HL-60 (cell line): ENCODE measurements around the gene GINS2.

Source experiments
- CTCF ChIP-seq: IDR thresholded peaks from one replicate; pipeline ENCODE4 v1.5.1; 2011; ENCODE audit warnings: low read length, control low read depth, inconsistent platforms; ENCODE audit not compliant: insufficient read depth
- GABPA ChIP-seq: IDR thresholded peaks from 2 replicates; pipeline ENCODE4 v1.6.1; 2012; ENCODE audit warnings: low read depth
- SPI1 ChIP-seq: IDR thresholded peaks from 2 replicates; pipeline ENCODE4 v1.6.1; 2012; ENCODE audit warnings: low read depth, mild to moderate bottlenecking, borderline replicate concordance

DNA sequence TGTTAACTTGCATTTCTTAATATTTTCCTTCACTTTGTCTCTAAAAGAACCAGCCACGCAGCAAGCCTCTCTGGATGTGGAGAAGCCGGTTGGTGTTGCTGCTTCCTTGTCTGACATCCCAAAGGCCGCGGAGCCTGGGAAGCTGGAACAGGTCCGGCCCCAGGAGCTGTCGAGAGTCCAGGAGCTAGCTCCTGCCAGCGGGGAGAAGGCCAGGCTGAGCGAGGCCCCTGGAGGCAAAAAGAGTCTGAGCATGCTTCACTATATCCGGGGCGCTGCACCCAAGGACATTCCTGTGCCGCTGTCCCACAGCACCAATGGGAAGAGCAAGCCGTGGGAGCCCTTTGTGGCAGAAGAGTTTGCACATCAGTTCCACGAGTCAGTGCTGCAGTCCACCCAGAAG lies 22.8 kb downstream of the GINS2 start:
- no peak for TF ChIP-seq GABPA
- no peak for TF ChIP-seq CTCF
- TF ChIP-seq SPI1 = no peak
